Measurements from ENCODE around the gene TTC3. TPM values are rescaled to one million over a fixed set of nuclear protein-coding genes. Genes with fewer than 3 reads are reported as not detected.
"Not testable (repeated sequence)": the region's sequence is repeated elsewhere in the genome, so short reads cannot be mapped to it uniquely, and the experiment has no call there.

Gene TTC3
- total RNA-seq, 2 experiments from 2014 or later: 49.4 to 52.5 TPM

DNA sequence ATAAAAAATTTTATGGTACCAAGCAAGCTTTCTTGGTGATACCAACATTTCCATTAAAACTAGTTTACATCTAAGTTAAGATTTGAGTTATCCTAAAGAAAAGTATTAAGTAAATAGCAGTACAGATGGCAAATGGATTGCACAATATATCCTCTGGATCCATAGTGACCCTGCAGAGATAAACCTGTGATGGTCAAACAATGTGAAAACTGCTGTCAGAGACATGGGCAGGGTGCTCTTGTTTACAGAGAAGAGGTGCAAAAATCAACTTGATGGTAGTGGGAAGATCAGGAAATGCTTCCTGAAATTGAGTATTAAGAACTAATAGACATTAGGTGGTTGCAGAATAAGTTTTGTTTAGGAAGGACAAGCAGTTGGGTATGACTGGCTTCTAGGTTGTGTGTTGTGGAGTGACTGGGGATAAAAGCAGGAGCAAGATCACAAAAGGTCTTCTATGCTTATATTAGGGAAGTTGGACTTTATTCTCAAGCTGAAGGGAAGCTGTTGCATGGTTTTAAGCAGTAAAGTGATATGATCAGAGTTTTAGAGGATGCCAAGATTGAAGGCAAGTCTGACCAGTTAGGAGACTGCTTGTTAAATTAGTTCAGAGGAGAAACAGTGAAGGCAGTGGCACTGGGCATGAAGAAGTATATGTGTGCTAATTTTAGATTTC lies 9.9 kb downstream of the TTC3 start:
- CTCF ChIA-PET: no interaction called here
- Mint-ChIP-seq H3K27me3 (no peaks in the 10 kb centered on the region), H3K4me3 (no peak overlapping the region), H3K36me3 (ENCODE audit: low read depth) (peaks cover 7% of the 10 kb centered on the region), H3K4me1 (peaks cover 13% of the 10 kb centered on the region), H3K9me3 (peaks cover 3% of the 10 kb centered on the region), H3K27ac (no peak overlapping the region)
- no peak for DNase-seq
- POLR2A ChIA-PET: no interaction called here

- peaks cover 9% of the 10 kb centered on the region for H3K36me3 Mint-ChIP-seq (ENCODE audit: low read depth)
- DNase-seq: no peak
- no peak overlapping the region for H3K27ac Mint-ChIP-seq
- ChIA-PET POLR2A (no interaction called here), CTCF (no interaction called here)
- no peak overlapping the region for H3K4me3 Mint-ChIP-seq
- no peaks in the 10 kb centered on the region for H3K9me3 Mint-ChIP-seq
- H3K27me3 Mint-ChIP-seq: no peaks in the 10 kb centered on the region
- H3K4me1 Mint-ChIP-seq: peaks cover 7% of the 10 kb centered on the region
Observed at GRCh38 chr21:37085726-37086125, 12.7 kb downstream of the TTC3 start.

GRCh38 chr21:37087188-37087587 lies 14.1 kb downstream of the TTC3 start:
- H3K27me3 Mint-ChIP-seq: no peaks in the 10 kb centered on the region
- H3K27ac Mint-ChIP-seq: no peak overlapping the region
- peaks cover 12% of the 10 kb centered on the region for H3K36me3 Mint-ChIP-seq (ENCODE audit: low read depth)
- POLR2A ChIA-PET: no interaction called here
- no peak for DNase-seq
- peaks cover 7% of the 10 kb centered on the region for H3K4me1 Mint-ChIP-seq
- no peaks in the 10 kb centered on the region for H3K9me3 Mint-ChIP-seq
- no peak overlapping the region for H3K4me3 Mint-ChIP-seq
- CTCF ChIA-PET: no interaction called here

DNA sequence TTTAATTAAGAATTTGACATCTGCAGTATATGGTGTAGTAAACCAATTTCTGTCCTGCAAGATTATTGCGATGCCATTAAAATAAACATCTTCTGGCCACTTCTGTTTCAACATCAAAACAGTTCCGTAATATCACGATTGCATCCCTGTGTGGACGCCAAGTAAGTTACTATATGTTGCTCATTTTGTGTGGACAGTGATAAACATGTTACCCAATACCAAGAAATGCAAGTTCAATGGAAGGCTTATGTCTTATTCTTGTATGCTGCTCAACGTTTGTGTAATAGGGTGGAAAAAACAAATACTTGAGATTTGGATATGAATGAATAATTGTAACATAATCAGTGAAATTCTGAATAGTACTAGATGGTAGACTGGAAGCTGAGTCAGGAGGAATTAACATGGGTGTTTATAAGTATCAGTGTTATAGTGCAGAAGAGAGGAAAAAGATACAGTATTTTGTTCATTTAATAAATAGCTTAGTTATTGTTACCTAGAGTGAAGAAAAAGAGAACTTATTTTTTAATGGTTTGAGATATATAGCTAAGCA lies 15.2 kb downstream of the TTC3 start:
- no peaks in the 10 kb centered on the region for H3K9me3 Mint-ChIP-seq
- H3K36me3 Mint-ChIP-seq (ENCODE audit: low read depth): peaks cover 12% of the 10 kb centered on the region
- ChIA-PET CTCF (interaction anchor here (1.2 to 1.3 kb wide), 2 partner anchors 13 to 34 kb away, joined by 3 to 4 read pairs; no protein-coding TSS in a partner anchor), POLR2A (no interaction called here)
- H3K4me1 Mint-ChIP-seq: peaks cover 3% of the 10 kb centered on the region
- no peak overlapping the region for H3K4me3 Mint-ChIP-seq
- H3K27me3 Mint-ChIP-seq: no peaks in the 10 kb centered on the region
- DNase-seq: no peak
- no peak overlapping the region for H3K27ac Mint-ChIP-seq

- H3K4me1 Mint-ChIP-seq: peaks cover under 1% of the 10 kb centered on the region
- H3K9me3 Mint-ChIP-seq: no peaks in the 10 kb centered on the region
- no peak overlapping the region for H3K4me3 Mint-ChIP-seq
- ChIA-PET POLR2A (no interaction called here), CTCF (no interaction called here)
- H3K36me3 Mint-ChIP-seq (ENCODE audit: low read depth): peaks cover 22% of the 10 kb centered on the region
- no peak overlapping the region for H3K27ac Mint-ChIP-seq
- H3K27me3 Mint-ChIP-seq: no peaks in the 10 kb centered on the region
- DNase-seq: no peak
Observed at GRCh38 chr21:37093977-37094376, 20.9 kb downstream of the TTC3 start.

DNA sequence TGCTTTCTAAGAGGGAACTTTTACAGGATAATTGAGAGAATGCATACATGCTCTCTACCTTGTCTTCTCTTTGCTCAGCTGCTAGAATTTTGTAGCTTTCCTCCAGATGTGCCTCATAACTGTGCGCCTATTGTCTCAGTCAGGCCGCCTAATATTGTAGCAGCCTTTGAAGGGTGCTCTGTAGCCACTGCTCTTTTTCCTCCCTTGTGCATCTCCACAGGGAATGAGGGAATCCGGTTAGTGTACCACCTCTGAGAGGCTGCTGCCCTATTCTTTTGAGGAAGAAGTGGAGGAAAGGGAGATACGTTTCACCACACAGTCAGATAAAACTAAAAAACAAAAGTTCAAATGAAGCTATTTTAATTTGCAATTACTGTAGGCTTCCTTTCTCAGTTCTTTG lies 22.8 kb downstream of the TTC3 start:
- no peak overlapping the region for H3K4me3 Mint-ChIP-seq
- H3K4me1 Mint-ChIP-seq: no peaks in the 10 kb centered on the region

GRCh38 chr21:37098751-37099150 lies 25.7 kb downstream of the TTC3 start:
- CTCF ChIA-PET: interaction anchor here (0.9 kb wide), 1 partner anchor 22 kb away, joined by 3 read pairs; no protein-coding TSS in a partner anchor
- peaks cover 18% of the 10 kb centered on the region for H3K36me3 Mint-ChIP-seq (ENCODE audit: low read depth)
- H3K27ac Mint-ChIP-seq: no peak overlapping the region

More for the DNA sequence above, 22.8 kb downstream of the TTC3 start:
- Mint-ChIP-seq H3K36me3 (ENCODE audit: low read depth) (peaks cover 21% of the 10 kb centered on the region), H3K9me3 (no peaks in the 10 kb centered on the region), H3K27ac (no peak overlapping the region), H3K27me3 (no peaks in the 10 kb centered on the region)
- ChIA-PET POLR2A (no interaction called here), CTCF (no interaction called here)
- DNase-seq: no peak

GRCh38 chr21:37100316-37100715 lies 27.3 kb downstream of the TTC3 start:
- ChIA-PET CTCF (no interaction called here), POLR2A (no interaction called here)
- no peak overlapping the region for H3K4me3 Mint-ChIP-seq

More at GRCh38 chr21:37098751-37099150, 25.7 kb downstream of the TTC3 start:
- DNase-seq: no peak
- no peaks in the 10 kb centered on the region for H3K27me3 Mint-ChIP-seq
- POLR2A ChIA-PET: no interaction called here
- no peaks in the 10 kb centered on the region for H3K9me3 Mint-ChIP-seq
- no peaks in the 10 kb centered on the region for H3K4me1 Mint-ChIP-seq
- no peak overlapping the region for H3K4me3 Mint-ChIP-seq

DNA sequence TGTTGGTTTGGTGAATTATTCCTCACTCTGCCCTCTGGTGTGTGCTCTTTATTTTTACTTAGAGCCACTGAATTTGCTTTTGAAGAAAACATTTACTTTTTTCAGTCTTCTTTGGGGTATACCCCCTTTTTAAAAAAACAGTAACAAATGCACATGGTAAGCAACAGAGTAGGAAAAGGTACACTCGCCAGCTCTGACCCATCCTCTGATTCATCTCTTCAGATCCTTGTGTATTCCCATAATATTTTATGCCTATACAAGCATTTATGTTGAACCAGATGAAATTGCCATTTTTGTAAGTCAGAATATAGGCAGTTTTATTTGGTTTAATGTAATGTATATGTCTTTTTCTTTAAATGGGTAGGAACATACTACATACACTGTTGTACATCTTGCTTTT lies 28.3 kb downstream of the TTC3 start:
- H3K9me3 Mint-ChIP-seq: peaks cover 4% of the 10 kb centered on the region
- POLR2A ChIA-PET: no interaction called here
- no peaks in the 10 kb centered on the region for H3K4me1 Mint-ChIP-seq
- H3K27me3 Mint-ChIP-seq: no peaks in the 10 kb centered on the region
- H3K27ac Mint-ChIP-seq: no peak overlapping the region
- no peak for DNase-seq
- no peak overlapping the region for H3K4me3 Mint-ChIP-seq
- H3K36me3 Mint-ChIP-seq (ENCODE audit: low read depth): peaks cover 23% of the 10 kb centered on the region
- CTCF ChIA-PET: no interaction called here

More at GRCh38 chr21:37100316-37100715, 27.3 kb downstream of the TTC3 start:
- H3K4me1 Mint-ChIP-seq: no peaks in the 10 kb centered on the region
- DNase-seq: no peak
- H3K27me3 Mint-ChIP-seq: no peaks in the 10 kb centered on the region
- no peaks in the 10 kb centered on the region for H3K9me3 Mint-ChIP-seq
- H3K36me3 Mint-ChIP-seq (ENCODE audit: low read depth): peaks cover 18% of the 10 kb centered on the region
- H3K27ac Mint-ChIP-seq: no peak overlapping the region

DNA sequence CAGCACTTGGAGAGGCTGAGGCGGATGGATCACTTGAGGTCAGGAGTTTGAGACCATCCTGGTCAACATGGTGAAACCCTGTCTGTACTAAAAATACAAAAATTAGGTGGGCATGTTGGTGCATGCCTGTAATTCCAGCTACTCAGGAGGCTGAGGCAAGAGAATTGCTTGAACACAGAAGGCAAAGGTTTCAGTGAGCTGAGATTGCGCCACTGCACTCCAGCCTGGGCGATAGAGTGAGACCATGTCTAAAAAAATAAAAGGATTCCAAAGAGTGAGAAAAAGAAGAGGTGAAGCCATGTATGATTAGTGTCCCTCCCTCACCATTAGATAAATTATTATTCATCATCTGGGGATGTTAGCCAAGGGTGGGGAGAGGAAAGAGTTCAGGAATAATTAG lies 29.7 kb downstream of the TTC3 start:
- H3K27me3 Mint-ChIP-seq, CTCF ChIA-PET, H3K4me1 Mint-ChIP-seq, H3K4me3 Mint-ChIP-seq, H3K9me3 Mint-ChIP-seq, DNase-seq, POLR2A ChIA-PET, H3K27ac Mint-ChIP-seq: not testable (repeated sequence)
- H3K36me3 Mint-ChIP-seq (ENCODE audit: low read depth): peaks cover 25% of the 10 kb centered on the region

- Mint-ChIP-seq H3K27ac (no peak overlapping the region), H3K4me3 (no peak overlapping the region), H3K27me3 (no peaks in the 10 kb centered on the region), H3K36me3 (ENCODE audit: low read depth) (peaks cover 36% of the 10 kb centered on the region), H3K4me1 (no peaks in the 10 kb centered on the region), H3K9me3 (peaks cover 23% of the 10 kb centered on the region)
- DNase-seq: no peak
- POLR2A ChIA-PET: no interaction called here
- CTCF ChIA-PET: no interaction called here
Observed at GRCh38 chr21:37106998-37107397, 33.9 kb downstream of the TTC3 start.

GRCh38 chr21:37111029-37111428 lies 38.0 kb downstream of the TTC3 start:
- H3K27me3 Mint-ChIP-seq, H3K27ac Mint-ChIP-seq, H3K4me3 Mint-ChIP-seq, CTCF ChIA-PET, H3K4me1 Mint-ChIP-seq, POLR2A ChIA-PET, DNase-seq: not testable (repeated sequence)
- Mint-ChIP-seq H3K9me3 (peaks cover 30% of the 10 kb centered on the region), H3K36me3 (ENCODE audit: low read depth) (peaks cover 30% of the 10 kb centered on the region)

GRCh38 chr21:37114301-37114700 lies 41.2 kb downstream of the TTC3 start:
- DNase-seq, POLR2A ChIA-PET, H3K4me3 Mint-ChIP-seq, H3K27me3 Mint-ChIP-seq, H3K27ac Mint-ChIP-seq, CTCF ChIA-PET: not testable (repeated sequence)
- Mint-ChIP-seq H3K4me1 (peaks cover 11% of the 10 kb centered on the region), H3K36me3 (ENCODE audit: low read depth) (peaks cover 19% of the 10 kb centered on the region), H3K9me3 (peaks cover 15% of the 10 kb centered on the region)

GRCh38 chr21:37116459-37116858 lies 43.4 kb downstream of the TTC3 start:
- DNase-seq, CTCF ChIA-PET, H3K27me3 Mint-ChIP-seq, POLR2A ChIA-PET, H3K9me3 Mint-ChIP-seq, H3K27ac Mint-ChIP-seq, H3K4me3 Mint-ChIP-seq: not testable (repeated sequence)
- H3K4me1 Mint-ChIP-seq: peaks cover 19% of the 10 kb centered on the region
- H3K36me3 Mint-ChIP-seq (ENCODE audit: low read depth): peaks cover 11% of the 10 kb centered on the region
